NT2/D1 (cell line): Measurements from ENCODE around the gene INSIG1.

Experiments used
- SUZ12 ChIP-seq: IDR thresholded peaks from 2 replicates; pipeline ENCODE4 v1.6.1; 2011; ENCODE audit not compliant: insufficient read length, insufficient read depth; ENCODE audit errors: extremely low read depth
- YY1 ChIP-seq: IDR thresholded peaks from 2 replicates; pipeline ENCODE4 v1.6.1; 2011; ENCODE audit not compliant: insufficient read length, insufficient read depth
- ZNF274 ChIP-seq: IDR thresholded peaks from 2 replicates; pipeline ENCODE4 v1.6.1; 2011; ENCODE audit warnings: mild to moderate bottlenecking, low read depth, low read length

GRCh38 chr7:155284496-155285274, 13.0 kb upstream of the INSIG1 start:
- TF ChIP-seq SUZ12, result no peak
- no peak for TF ChIP-seq YY1
- no peak for TF ChIP-seq ZNF274
